Measurements from ENCODE around the gene MED8. TPM values are rescaled to one million over a fixed set of nuclear protein-coding genes. Genes with fewer than 3 reads are reported as not detected.

MED8 gene
- total and polyA plus RNA-seq, 12 donors = 10.5 to 32.4 (median 13.9) TPM

DNA sequence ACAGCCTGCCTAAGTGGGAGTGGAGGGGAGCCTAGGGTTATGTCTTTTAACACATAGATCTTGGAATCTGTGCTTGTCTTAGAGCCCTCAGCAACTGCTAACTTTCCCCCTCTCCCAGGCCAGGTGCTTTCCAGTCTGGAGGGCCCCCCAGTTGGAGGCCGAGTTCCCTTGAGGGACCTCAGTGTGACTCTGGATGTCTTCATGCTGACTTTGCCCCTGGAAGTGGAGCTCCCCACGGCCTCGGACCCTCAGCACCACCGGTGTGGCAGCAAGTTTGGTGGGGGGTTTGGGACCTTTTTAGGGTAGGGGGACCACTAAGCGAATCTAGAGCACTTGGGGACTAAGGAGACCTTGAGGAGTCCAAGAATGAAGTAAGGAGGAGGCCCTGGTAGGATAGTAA lies 41.2 kb upstream of the MED8 start:
- no peak for DNase-seq
- H3K36me3 ChIP-seq = peaks cover 9 to 100% (median 78%) of the 10 kb centered on the region in 9 donors
- no peaks in the 10 kb centered on the region for H3K9me3 ChIP-seq
- TF ChIP-seq, protein P1, sequence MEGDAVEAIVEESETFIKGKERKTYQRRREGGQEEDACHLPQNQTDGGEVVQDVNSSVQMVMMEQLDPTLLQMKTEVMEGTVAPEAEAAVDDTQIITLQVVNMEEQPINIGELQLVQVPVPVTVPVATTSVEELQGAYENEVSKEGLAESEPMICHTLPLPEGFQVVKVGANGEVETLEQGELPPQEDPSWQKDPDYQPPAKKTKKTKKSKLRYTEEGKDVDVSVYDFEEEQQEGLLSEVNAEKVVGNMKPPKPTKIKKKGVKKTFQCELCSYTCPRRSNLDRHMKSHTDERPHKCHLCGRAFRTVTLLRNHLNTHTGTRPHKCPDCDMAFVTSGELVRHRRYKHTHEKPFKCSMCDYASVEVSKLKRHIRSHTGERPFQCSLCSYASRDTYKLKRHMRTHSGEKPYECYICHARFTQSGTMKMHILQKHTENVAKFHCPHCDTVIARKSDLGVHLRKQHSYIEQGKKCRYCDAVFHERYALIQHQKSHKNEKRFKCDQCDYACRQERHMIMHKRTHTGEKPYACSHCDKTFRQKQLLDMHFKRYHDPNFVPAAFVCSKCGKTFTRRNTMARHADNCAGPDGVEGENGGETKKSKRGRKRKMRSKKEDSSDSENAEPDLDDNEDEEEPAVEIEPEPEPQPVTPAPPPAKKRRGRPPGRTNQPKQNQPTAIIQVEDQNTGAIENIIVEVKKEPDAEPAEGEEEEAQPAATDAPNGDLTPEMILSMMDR (IDR thresholded peaks at IDR 0.05) = no peak
- H3K27me3 ChIP-seq = no peaks in the 10 kb centered on the region
- ATAC-seq = no peak
- H3K27ac ChIP-seq = no peak overlapping the region
- H3K4me3 ChIP-seq = no peak overlapping the region
- peaks cover 0 to 9% (median 4%) of the 10 kb centered on the region in 9 donors for H3K4me1 ChIP-seq
- 97% methylated on average over 5 of the region's 5 CpGs for WGBS, 2 donors
- intact Hi-C loops (cut with DNase I) = no loop called here

DNA sequence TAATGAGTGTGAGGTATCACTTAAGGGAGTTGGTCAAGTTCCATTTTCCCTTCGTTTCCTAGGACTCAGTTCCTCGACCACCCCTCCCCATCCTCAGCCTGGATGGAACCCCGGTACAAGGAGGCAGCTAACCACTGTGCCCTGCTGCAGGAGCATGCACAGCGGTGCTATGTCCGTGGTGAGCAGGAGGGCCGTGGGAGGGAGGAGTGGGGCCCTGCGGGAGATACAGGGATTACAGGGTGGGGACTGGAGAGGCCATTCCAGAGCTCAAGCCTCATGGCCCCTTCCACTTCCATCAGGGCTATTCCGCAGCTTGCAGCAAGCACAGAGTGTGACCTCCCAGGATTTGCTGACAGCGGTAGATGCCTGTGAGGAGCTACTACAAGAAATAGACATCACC lies 38.3 kb upstream of the MED8 start:
- DNase-seq = no peak
- Histone ChIP-seq H3K9me3 (no peaks in the 10 kb centered on the region), H3K27ac (no peak overlapping the region), H3K4me1 (no peaks in the 10 kb centered on the region), H3K4me3 (no peak overlapping the region), H3K27me3 (no peaks in the 10 kb centered on the region), H3K36me3 (peaks cover 7 to 100% (median 86%) of the 10 kb centered on the region in 9 donors)
- ATAC-seq = no peak
- 91 to 92% methylated on average over 9 of the region's 9 CpGs for WGBS, 2 donors
- TF ChIP-seq, protein P1 (IDR thresholded peaks at IDR 0.05) = no peak
- intact Hi-C loops (cut with DNase I) = no loop called here

DNA sequence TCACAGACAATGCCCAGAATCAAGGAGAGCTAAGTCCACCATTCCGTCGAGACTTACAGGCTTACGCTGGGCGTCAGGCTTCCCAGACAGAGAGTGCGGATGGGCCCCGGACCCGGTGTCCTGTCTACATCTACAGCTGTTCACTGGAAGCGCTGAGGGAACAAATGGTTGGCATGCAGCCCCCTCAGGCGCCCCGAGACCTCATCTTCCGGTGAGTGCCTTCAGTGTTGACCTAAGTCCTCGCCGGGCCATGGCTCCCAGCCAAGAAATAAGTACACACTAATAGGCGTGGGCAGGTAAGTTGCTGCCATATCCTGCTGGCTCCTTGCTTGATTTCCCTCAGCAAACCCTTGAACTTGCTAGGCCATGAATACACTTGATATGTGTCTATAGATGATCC lies 37.9 kb upstream of the MED8 start:
- intact Hi-C loops (cut with DNase I) = no loop called here
- no peaks in the 10 kb centered on the region for H3K4me1 ChIP-seq
- no peak overlapping the region for H3K4me3 ChIP-seq
- no peaks in the 10 kb centered on the region for H3K9me3 ChIP-seq
- TF ChIP-seq, protein P1 (IDR thresholded peaks at IDR 0.05) = no peak
- 87 to 88% methylated on average over 14 of the region's 14 CpGs for WGBS, 2 donors
- peaks cover 6 to 100% (median 82%) of the 10 kb centered on the region in 9 donors for H3K36me3 ChIP-seq
- DNase-seq = no peak
- no peak overlapping the region for H3K27ac ChIP-seq
- no peak for ATAC-seq
- H3K27me3 ChIP-seq = no peaks in the 10 kb centered on the region

DNA sequence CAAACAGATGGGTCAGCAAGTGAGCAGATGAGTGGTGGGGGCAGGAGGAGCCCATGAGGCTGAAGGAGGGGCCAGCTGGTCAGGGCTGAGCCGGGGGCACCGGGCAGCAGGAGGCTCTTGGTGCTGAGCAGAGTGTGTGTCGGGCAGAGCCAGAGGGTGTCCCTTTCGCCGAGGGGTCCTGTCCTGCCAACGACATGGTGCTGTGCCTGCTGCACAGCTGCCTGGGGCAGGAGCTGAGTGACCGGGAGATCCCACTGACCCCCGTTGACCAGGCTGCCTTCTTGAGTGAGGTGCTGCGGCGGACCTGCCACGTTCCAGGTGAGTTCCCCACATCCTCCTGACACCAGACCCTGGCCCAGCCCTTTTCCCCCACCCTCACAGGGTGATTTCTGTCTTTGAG lies 36.6 kb upstream of the MED8 start:
- H3K36me3 ChIP-seq = peaks cover 3 to 100% (median 81%) of the 10 kb centered on the region in 9 donors
- TF ChIP-seq, protein P1 (IDR thresholded peaks at IDR 0.05) = no peak
- no peak overlapping the region for H3K4me3 ChIP-seq
- DNase-seq = no peak
- H3K4me1 ChIP-seq = no peaks in the 10 kb centered on the region
- no peak overlapping the region for H3K27ac ChIP-seq
- no peak for ATAC-seq
- intact Hi-C loops (cut with DNase I) = no loop called here
- no peaks in the 10 kb centered on the region for H3K27me3 ChIP-seq
- 84 to 90% methylated on average over 11 of the region's 11 CpGs for WGBS, 2 donors
- H3K9me3 ChIP-seq = no peaks in the 10 kb centered on the region
